Nephron (organoid): Measurements from ENCODE around the gene RPS6KC1.

ENCODE experiments used
- H3K27ac Mint-ChIP-seq, 3 experiments: 2 replicates each; pipeline ENCODE4 v1.8.0; 2020; ENCODE audit warnings: mixed read lengths in 3 of 3, mild to moderate bottlenecking in 2 of 3, moderate library complexity in 1 of 3
- H3K27me3 Mint-ChIP-seq: 2 replicates; pipeline ENCODE4 v1.8.0; 2021; ENCODE audit warnings: low read depth, mild to moderate bottlenecking, moderate library complexity, mixed read lengths
- H3K36me3 Mint-ChIP-seq: 2 replicates; pipeline ENCODE4 v1.8.0; 2020; ENCODE audit warnings: low read depth, mixed read lengths
- H3K4me1 Mint-ChIP-seq: 2 replicates; pipeline ENCODE4 v1.8.0; 2020; ENCODE audit warnings: mixed read lengths
- H3K4me3 Mint-ChIP-seq, 3 experiments: 2 replicates each; pipeline ENCODE4 v1.8.0; 2020; ENCODE audit warnings: mild to moderate bottlenecking in 3 of 3, mixed read lengths in 3 of 3, moderate library complexity in 2 of 3
- H3K9me3 Mint-ChIP-seq: 2 replicates; pipeline ENCODE4 v1.8.0; 2020; ENCODE audit warnings: mixed read lengths
- CTCF ChIP-seq, 3 experiments: fragments of 200-600 bp; sonication (generic); IDR thresholded peaks; one replicate each; pipeline ENCODE4 v1.5.0; 2021; ENCODE audit warnings: antibody characterized with exemption in 3 of 3; ENCODE audit not compliant: unreplicated experiment in 3 of 3

Gene RPS6KC1

DNA sequence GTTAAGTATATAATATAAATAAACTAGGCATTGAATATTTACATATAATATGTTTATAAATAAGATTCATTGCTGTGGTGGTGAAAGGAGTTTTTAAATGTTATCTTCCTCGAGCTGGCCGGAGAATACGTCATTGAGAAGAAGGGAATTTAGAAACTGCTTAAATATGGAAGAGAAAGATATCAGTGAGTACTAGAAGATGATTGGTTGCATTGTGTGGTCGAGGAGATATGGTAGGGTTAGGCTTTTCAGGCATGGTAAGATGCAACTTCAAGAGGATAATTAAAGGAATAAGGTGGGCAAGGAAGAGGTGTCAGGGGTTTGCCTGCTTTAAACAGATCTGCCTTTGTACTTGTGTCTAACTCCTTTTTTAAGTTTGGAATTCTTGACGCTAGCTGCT lies 73.5 kb downstream of the RPS6KC1 start:
- H3K27ac Mint-ChIP-seq, result no peak overlapping the region
- H3K27me3 Mint-ChIP-seq, result no peaks in the 10 kb centered on the region
- H3K4me3 Mint-ChIP-seq, result no peak overlapping the region
- no peaks in the 10 kb centered on the region for H3K36me3 Mint-ChIP-seq
- no peaks in the 10 kb centered on the region for H3K9me3 Mint-ChIP-seq
- peaks cover 9% of the 10 kb centered on the region for H3K4me1 Mint-ChIP-seq
- TF ChIP-seq CTCF (IDR thresholded peaks at IDR 0.05; ENCODE audit: unreplicated experiment in 3 of 3), result no peak

GRCh38 chr1:213125643-213126042 lies 74.6 kb downstream of the RPS6KC1 start:
- no peak for TF ChIP-seq CTCF (IDR thresholded peaks at IDR 0.05; ENCODE audit: unreplicated experiment in 3 of 3)
- H3K27ac Mint-ChIP-seq, result no peak overlapping the region
- H3K9me3 Mint-ChIP-seq, result no peaks in the 10 kb centered on the region
- H3K27me3 Mint-ChIP-seq, result no peaks in the 10 kb centered on the region
- H3K36me3 Mint-ChIP-seq, result no peaks in the 10 kb centered on the region
- H3K4me1 Mint-ChIP-seq, result peaks cover 9% of the 10 kb centered on the region
- H3K4me3 Mint-ChIP-seq, result no peak overlapping the region

DNA sequence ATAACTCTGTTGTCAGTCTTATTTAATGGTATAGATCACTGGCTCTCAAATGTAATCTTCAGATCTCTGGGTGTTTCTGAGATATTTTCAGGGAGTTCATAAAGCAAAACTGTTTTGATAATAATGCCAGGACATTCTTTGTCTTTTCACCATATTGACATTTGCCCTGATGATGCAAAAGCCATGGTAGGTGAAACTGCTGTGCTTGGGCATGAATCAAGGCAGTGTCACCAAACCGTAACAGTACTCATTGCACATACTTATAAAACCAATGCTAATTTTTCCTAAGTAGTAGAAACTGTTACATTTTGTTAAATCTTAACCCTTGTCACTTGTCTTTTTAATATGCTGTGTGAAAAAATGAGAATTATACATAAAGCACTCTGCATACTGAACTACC lies 76.0 kb downstream of the RPS6KC1 start:
- H3K4me3 Mint-ChIP-seq, result no peak overlapping the region
- H3K27ac Mint-ChIP-seq, result no peak overlapping the region
- peaks cover 9% of the 10 kb centered on the region for H3K4me1 Mint-ChIP-seq
- TF ChIP-seq CTCF (IDR thresholded peaks at IDR 0.05; ENCODE audit: unreplicated experiment in 3 of 3), result no peak
- H3K9me3 Mint-ChIP-seq, result no peaks in the 10 kb centered on the region
- H3K36me3 Mint-ChIP-seq, result no peaks in the 10 kb centered on the region
- H3K27me3 Mint-ChIP-seq, result no peaks in the 10 kb centered on the region

GRCh38 chr1:213131851-213132655 lies 81.0 kb downstream of the RPS6KC1 start:
- H3K27ac Mint-ChIP-seq, result no peak overlapping the region
- TF ChIP-seq CTCF (IDR thresholded peaks at IDR 0.05; ENCODE audit: unreplicated experiment in 3 of 3), result no peak
- no peaks in the 10 kb centered on the region for H3K9me3 Mint-ChIP-seq
- peaks cover 4% of the 10 kb centered on the region for H3K36me3 Mint-ChIP-seq
- no peak overlapping the region for H3K4me3 Mint-ChIP-seq
- no peaks in the 10 kb centered on the region for H3K4me1 Mint-ChIP-seq
- H3K27me3 Mint-ChIP-seq, result no peaks in the 10 kb centered on the region

DNA sequence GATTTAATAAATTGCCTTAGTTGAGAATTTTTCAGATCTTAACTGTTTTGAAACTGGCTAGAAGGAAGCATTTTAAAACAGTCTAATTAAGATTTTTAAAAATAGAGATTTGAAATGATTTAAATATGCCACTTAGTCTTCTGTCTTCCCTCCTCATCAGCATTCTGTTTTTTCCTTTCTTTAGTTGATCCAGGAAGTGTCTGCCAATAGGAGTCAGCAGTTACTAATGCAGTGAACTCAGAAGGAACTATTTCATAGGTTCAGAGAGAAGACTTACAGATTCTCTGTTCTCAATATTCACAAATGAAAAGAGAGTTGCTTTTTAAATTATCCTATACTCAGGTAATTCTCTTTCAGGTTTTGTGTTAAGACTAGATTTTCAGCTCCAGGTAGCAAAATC lies 84.5 kb downstream of the RPS6KC1 start:
- no peaks in the 10 kb centered on the region for H3K4me1 Mint-ChIP-seq
- no peak overlapping the region for H3K4me3 Mint-ChIP-seq
- H3K36me3 Mint-ChIP-seq, result peaks cover 36% of the 10 kb centered on the region
- no peak for TF ChIP-seq CTCF (IDR thresholded peaks at IDR 0.05; ENCODE audit: unreplicated experiment in 3 of 3)
- H3K9me3 Mint-ChIP-seq, result peaks cover 15% of the 10 kb centered on the region
- no peak overlapping the region for H3K27ac Mint-ChIP-seq
- no peaks in the 10 kb centered on the region for H3K27me3 Mint-ChIP-seq
